Limb (tissue), 2 donors: Measurements from ENCODE around the gene CCDC154.

Experiments
- DNase-seq, 2 donors: peaks; one replicate each; pipeline ENCODE4 v3.0.0-alpha.2; 2016; ENCODE audit errors: extremely low spot score in 2 of 2

CCDC154 gene

DNA sequence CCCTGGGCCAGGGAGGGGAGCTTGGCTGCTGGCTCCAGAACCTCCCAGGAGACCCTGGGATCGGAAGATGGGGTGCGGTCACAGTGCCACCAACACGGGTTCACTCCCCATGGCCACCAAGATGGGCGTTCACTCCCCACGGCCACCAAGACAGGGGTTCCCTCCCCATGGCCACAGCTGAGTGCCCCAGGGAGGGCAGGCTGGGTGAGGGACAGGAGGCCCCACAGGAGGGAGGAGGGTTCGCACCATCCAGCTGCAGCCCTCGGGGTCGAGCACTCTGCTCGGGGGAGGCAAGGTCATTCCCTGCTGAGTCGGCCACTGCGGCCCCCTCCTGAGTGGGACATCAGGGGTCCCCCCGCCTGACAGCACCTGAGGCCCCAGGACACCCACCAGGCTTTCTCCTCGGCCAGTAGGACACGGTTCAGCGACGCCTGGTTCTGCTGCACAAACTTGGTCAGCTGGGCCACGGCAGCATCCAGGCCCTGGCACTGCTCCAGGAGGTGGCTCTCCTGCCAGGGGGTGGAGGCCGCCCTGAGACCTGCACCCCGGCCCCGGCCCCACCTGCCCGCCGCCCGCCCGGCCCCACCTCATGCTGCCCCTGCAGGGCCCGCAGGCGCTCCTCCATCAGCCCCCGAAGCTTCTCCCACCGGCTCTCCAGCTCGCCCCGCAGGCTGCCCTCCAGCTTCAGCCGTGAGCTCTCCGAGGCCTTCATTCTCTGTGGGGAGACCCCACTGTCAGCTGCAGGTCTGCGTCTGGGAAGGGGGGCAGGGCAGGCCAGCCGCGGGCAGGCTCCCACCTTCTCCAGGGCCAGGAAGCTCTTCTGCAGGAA is 5.9 kb downstream of the CCDC154 start:
- no peak for DNase-seq

DNA sequence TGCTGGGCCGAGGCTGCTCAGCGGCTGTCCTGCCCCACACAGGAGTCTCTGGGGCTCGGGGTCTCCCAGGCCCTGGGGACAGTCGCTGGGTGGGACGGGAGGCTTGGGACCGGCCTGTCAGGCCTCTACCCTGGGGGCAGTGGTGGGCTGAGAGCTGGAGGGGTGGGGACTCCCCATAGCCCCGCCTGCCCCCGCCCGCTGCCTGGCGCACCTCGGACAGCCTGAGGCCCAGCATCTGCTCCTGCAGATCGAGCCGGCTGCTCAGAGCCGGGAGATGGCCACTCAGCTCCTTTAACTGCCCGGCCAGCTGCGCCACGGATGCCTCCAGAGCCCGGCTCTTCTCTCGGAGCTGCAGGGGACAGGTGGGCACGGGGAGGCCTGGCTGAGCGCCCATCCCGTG is 6.8 kb downstream of the CCDC154 start:
- no peak for DNase-seq

DNA sequence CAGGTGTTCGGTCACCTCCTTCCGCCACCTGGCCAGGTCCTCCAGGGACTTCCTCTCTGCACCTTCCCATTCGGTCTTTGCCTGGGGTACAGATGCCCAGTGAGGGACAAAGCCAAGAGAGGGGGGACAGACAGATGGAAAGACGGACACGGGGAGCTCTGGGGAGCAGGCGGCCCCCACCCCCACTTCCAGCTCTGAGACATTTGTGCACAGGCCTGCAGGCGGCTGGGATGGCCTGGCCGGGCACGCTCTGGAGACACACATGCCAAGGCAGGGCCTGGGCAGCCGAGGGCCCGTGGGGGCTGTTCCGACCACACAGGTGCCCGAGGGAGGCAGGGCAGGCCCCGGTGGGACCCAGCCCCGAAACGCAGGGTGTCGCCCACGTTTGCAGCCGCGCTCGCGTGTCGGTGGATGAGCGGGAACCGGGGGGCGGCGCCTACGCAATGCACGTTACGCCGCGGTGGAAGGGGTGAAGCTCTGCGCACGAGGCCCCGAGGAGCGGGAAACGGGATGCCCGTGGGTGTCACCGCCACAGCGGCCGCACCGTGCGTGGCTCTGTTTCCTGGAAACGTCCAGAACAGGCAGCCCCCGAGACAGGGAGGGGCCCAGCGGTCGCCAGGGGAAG is 7.5 kb downstream of the CCDC154 start:
- DNase-seq, result no peak

GRCh38 chr16:1435921-1436697 is 8.2 kb downstream of the CCDC154 start:
- DNase-seq, result no peak

DNA sequence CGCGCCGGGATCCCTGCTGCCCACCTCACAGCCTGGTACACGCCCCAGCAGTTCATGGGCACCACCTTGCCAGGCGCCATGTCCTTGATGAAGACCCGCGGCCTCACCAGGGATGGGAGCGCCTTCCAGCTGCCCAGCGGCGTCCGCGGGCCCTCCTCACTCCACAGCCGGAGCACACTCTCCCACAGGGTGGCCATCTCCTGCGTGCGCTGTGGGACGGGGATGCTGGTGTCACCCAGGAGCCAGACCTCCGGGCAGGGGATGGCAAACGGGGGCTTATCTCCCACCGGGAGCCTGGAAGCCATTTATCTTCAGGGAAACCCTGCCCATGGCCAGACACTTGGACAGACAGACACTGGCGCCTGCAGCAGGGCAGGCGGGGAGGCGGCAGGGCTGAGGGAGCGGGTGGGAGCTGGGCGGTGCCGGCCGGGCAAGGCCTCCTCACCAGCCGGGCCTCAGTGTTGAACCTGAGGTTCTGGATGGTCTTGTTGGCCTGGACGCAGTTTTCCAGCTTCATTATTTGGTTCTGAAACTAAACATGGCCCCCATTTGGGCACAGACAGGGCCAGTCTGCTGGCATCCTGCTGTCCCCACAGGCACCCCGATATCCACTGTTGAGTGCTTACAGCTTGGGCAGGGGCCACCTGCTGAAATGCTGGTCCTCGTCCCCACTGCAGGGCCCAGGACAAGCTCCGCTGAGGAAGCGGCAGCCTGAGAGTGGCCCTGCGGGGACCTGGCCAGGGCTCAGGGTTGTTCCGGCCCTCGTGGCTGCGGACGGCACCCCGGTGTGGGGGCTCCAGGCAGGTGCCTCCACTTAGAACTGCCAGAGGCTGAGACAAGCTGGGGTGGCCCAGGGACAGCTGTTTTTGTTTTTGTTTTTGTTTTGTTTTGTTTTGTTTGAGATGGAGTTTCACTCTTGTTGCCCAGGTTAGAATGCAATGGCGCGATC is 9.4 kb downstream of the CCDC154 start:
- DNase-seq, result no peak

- DNase-seq, result no peak
Measured at GRCh38 chr16:1433756-1434155, 10.6 kb downstream of the CCDC154 start.

DNA sequence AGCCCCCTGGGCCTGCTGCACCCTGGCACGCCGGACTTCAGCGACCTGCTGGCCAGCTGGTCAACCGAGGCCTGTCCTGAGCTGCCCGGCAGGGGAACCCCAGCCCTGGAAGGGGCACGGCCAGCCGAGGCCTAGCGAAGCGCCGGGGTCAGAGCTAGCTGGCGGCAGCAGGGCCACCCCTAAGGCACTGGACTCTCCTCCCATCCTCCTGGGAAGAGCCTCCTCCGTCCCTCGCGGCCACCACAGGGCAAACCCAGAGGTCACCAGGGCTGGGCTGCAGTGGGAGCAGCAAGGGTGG is 11.1 kb downstream of the CCDC154 start:
- DNase-seq, result no peak

- no peak for DNase-seq
Measured at GRCh38 chr16:1432388-1433262, 11.7 kb downstream of the CCDC154 start.

- no peak for DNase-seq
Measured at GRCh38 chr16:1431497-1432270, 12.7 kb downstream of the CCDC154 start.

DNA sequence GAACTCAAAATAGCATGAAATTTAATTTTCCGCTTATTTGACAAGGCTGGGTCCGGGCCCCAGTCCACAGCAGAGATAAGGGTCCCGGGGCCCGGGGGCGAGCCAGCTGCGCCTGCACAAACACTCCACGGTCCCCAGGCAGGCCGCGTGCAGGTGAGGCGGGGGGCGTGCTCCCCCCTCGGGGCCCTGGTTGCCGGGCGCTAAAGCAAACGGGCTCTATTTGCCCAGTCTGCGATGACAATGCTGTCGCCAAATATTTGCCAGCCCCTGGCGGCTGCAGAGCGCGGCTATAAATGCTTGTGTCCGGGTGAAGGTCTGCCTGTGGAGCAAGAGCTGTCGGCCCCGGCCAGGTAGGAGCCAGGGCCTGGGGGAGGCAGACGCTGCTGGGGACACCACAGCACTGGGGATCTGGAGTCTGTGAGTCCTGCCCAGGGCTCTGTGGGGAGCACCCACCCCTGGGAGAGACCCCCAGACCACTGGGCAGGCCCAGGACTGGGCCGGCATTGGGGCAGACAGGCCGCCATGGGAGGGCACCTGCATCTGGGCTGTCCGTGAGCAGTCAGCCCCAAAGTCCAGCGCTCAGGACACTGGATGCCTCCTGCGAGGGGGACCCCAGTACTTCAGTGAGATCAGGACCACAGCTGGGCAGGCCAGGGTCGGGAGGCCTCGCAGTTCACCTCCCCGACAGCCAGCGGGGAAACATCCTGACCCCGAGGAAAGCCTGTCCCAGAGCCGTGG is 13.4 kb downstream of the CCDC154 start, which contains the start of gene PERCC1:
PERCC1 (plus strand) TSS at position 320 of the 738 bp plus-strand sequence. CDS start 1,516 bp downstream, outside the sequence.
- DNase-seq, result no peak

DNA sequence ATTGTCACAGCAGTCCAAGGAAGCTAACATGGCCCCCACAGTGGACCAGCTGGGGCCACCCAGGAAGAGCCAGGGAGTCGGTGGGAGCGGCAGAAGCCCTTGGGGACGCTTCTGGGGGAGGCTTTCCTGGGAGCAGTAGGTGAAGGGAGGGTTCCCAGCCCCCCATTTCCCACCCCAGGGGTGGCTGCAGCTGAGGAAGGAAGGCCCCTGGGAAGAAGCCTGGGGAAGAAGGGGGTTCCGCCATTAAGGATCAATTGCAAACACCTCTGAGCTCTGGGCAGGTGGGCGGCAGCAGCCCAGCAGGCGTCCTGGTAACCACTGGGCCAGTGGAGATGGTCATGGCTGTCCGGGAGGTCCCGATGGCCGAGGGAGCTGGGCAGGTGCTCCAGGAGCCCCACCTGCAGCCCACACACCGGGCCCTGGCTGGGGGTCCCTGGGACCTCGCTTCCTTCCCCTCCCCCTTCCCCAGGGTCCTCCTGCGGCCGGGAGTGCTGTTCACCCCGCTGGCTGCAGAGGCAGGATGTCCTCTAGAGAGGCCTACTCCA is 14.1 kb downstream of the CCDC154 start:
- no peak for DNase-seq

GRCh38 chr16:1429631-1430030 is 14.7 kb downstream of the CCDC154 start:
- no peak for DNase-seq

DNA sequence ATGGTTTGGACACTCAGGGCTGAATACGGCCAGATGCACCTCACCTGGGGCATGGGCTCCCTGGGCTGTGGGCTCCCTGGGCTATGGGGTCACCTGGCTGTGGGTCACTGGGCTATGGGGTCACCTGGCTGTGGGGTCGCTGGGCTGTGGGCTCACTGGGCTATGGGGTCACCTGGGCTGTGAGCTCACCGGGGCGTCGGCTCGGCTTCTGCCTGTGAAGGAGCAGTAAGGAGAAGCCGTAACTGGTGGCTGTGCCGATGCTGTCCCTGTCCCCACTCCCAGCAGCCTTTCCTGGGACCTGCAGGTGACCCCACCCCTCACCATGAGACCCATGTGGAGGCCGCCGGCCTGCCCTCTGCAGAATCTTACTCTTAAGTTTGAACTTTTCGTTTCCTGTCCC is 15.3 kb downstream of the CCDC154 start:
- DNase-seq, result no peak

- peak in 1 of 2 donors; percentile 63 for DNase-seq
Measured at GRCh38 chr16:1428511-1428910, 15.8 kb downstream of the CCDC154 start.

DNA sequence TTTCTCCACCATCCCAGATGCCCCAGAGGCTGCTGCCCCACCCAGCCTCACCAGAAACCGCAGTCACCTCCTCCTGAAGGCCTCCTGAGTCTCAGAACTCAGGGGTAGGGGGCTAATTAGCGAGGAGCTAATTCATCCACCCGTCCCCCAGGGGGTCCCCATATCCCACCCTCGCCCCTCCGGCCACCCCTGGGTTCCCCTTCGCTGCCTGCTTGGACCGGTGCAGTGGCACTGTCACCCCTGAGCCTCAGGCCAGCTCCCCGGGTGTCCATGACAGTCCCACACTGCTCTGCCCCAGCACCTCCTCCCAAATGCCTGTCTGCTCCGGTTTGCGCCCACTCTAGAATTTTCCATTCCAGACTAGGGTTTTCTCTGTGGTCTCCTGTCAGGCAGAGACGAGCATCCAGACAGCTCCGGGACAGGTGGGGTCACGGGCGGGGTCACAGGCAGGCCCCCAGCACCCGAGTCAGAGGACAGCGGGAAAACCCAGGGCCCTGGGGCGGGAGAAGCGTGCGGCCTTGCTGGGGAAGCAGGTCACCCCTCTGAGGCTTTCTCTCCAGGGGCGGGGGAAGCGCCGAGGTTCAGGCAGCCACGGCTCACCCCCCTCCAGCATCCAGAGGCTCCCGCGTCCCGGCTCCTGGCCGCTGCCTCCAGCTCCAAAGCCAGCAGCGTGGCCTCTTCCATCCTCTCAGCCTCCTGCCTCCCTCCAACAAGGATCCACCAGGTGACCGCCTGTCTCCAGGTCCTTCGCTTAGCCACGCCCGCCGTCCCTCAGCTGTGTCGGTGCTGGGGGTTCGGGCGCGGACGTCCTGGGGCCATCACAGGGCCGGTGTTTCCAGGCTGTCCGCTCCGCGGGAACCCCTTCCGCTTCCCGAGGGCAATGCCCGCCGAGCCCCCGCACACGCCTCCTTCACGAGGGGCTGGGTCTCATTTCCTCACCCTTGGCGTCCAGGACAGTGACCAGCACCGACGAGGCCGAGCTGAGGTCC is 16.6 kb downstream of the CCDC154 start:
- no peak for DNase-seq

- DNase-seq, result no peak
Measured at GRCh38 chr16:1426734-1427471, 17.5 kb downstream of the CCDC154 start.
